SKM-1 treated with dmso at 0.1 percent for 144 hours (cell line): Measurements from ENCODE around the gene MXRA7.
A peak's percentile ranks its signal among the peaks of the same experiment; 100 is the strongest.

ENCODE experiments used
- DNase-seq: peaks from one replicate; lab custom pipeline; 2025; ENCODE audit not compliant: unreplicated experiment; lab: John Stamatoyannopoulos, UW

The MXRA7 gene

DNA sequence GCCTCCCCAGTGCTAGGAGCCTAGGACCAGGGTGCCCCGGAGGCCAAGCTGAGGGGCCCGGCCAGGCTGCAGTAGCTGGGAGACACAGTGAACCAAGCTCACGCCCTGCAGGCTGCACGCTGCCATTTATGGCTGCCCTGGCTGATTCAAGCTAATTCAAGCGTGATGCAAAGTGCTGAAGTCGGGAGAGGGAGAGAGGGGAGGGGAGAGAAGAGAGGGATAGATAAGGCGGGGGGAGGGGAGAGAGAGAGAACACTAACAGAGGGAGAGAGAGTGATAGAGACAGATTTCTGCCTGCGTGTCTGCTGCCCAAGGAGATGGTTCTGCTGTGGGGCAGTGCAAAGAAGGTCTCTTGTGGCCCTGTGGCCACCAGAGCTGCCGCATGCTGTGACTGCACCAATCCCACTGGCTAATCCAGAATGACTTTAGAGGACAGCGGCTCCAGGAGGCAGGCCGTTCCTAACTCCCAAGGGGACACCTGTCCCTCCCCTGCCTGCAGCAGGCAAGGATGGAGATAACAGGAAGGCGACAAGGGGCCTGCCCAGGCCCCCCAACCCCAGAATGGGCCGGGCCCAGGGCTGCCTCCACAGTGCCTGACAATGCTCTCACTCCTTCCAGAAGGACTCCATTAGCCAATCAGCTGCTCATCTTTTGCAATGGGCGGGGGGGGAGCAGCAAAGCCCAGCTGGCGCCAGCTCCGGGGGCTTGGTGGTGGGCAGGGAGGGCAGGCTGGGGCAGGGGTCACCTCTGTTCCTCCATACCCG, 12.9 kb downstream of the MXRA7 start:
- no peak for DNase-seq

- DNase-seq = no peak
These were observed 13.7 kb downstream of the MXRA7 start for GRCh38 chr17:76696763-76697701.

DNA sequence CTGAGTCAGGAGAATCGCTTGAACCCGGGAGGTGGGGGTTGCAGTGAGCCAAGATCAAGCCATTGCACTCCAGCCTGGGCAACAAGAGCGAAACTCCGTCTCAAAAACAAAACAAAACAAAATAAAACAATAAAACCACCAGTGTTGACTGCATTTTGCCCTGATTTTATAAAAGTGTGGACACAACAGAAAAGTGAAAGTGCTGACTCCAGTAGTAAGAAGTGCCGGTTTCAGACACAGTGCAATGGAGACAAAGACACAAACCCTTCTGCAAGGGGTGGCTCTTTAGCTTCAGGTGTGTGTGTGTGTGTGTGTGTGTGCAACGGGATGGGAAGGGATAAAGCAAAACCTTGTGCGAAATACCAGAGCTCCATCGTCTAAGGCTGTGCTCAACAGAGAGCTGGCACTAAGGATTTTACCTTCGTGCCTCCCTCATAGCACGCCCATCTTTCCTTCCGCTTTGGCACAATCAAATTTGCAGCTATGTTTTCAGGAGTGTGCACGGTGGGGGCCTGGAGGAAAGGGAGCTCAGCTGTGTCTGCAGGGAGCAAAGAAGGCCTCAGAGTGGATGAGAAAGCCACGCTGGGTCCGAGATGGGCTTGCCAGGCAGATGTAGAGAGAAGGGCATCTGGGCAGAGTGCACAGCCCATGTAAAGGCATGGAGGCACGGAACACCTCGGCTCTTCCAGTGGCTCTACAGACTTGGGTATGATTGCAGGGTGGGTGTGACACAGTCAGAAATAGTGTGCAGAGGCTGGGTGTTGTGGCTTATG, 15.5 kb downstream of the MXRA7 start:
- no peak for DNase-seq

DNA sequence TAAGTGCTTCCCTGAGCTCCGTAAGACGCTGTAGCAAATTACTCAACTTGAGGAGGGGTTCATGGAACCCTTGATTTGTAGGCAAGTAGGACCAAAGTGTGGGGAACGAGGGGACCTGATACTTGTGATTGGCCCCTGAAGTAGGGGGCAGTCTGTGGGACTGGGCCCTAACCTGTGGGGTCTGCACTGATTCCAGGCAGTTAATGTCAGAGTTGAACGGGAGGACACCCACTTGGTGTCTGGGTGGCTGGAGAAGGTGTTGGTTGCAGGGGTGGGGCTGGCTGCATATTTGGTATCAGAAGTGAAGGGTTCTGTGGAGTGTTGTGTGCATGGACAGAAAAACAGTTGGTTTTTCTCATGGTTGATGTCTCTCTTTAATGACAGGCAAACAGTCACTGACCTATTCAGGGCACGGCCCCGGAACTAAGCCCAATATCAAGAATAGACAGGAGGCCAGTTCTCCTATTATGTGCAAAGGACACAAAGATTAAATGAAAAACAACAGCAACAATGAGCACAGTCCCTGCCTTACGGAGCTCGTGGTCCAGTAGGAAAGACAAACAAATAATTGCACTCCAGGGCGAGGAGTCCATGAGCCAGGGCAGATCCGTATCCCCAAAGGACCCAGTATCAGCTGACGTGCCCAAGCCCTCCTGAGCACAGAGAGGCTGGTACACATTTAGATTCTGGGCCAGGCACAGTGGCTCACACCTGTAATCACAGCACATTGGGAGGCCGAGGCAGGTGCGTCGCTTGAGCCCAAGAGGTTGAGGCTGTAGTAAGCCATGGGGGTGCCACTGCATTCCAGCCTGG, 19.2 kb downstream of the MXRA7 start:
- no peak for DNase-seq

DNA sequence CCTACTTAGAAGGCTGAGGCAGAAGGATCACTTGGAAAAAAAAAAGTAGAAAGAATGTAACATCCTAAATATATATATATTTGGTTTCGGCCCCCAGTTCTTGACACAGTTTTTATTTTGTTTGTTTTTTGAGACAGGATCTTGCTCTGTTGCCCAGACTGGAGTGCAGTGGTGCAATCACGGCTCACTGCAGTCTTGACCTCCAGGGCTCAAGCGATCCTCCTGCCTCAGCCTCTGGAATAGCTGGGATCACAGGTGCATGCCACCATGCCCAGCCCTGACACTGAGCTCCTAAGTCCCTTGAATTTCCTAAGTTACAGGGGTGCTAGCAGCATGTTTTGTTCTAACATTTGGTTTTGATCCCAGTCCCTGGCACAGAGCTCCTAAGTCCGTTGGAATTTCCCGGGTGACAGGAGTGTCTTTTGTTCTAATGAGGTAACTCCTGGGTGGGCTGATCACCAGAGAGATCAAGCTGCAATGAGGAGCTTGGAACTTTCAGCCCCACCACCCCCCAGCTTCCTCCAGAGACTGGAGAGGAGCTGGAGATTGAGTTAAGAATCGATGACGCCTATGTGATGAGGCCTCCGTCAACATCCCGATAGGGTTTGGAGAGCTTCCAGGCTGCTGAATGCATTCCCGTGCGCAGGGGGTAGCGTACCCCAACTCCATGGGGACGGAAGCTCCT, 20.0 kb downstream of the MXRA7 start:
- no peak for DNase-seq

DNA sequence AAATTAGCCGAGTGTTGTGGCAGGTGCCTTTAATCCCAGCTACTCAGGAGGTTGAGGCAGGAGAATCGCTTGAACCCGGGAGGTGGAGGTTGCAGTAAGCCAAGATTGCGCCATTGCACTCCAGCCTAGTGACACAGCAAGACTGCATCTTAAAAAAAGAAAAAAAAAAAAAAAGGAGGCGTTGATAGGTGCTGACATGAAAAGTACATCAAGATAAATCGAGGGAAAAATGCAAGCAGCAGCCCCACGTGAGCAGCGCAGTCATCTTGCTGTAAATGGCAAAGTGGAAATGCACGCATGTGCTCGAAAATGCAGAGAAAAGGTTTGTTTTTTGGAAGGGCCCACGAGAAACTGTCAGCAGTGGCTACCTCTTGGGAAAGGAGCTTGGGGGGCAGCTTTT, 20.9 kb downstream of the MXRA7 start:
- no peak for DNase-seq

DNA sequence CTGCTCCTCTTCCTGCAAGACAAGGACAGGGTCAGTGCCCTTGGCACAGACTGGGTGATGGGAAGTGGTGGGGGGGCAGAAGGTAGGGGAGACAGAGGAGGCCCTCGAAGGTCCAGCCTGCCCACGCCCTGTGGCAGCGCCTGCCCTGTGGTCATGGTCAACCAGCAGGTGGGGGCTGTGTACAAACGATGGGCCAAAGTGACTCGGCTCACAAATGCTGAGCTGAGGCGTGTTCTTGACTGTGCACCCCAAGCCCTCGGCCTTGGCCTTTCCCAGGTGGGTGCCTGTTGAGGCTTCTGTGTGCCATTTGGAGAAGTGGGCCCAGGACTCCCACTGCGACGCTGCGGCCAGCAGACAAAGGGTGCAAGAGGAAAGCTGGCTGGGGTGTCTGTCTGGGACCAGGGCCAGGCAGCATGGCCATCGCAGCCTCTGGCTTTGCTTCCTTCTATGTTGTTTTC, 22.6 kb downstream of the MXRA7 start:
- no peak for DNase-seq

- DNase-seq = no peak
These were observed 23.2 kb downstream of the MXRA7 start for GRCh38 chr17:76687298-76688164.

DNA sequence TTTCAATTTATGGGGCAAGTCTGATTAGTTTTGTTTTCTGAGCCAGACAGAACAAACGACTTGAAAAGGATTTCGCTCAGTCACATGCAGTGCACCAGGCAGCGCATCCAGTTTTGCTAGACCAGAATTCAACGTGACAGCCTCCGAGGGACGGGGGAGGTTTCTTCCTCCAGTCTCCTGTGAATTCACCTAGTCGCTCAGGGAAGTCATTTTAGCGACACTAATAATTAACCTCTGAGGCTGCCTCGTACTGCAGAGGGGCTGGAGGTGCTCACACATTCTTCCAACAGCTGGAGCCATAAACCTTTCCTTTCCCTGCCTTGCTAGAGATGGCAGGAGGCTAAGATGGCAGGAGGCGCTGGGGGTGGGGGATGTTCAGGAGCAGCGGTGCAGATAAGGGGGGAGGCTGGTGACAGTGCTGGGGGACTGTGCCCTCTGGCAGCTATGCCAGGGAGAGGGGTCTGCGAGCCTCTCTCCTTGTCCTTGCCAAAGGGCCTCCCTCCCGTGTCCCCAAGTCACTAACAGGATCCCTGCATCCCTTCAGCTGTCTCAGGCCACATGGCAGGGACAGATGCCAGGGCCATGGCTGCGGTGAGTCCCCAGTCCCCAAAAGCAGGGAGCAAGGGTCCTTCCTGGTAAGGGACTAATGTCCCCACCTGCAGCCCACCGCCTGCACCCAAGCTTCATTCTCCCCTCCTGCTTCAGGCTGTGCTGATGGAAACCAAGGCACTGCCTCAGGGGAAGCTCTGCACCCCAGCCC, 24.0 kb downstream of the MXRA7 start:
- DNase-seq = no peak

GRCh38 chr17:76685846-76686245, 24.9 kb downstream of the MXRA7 start:
- DNase-seq = no peak

DNA sequence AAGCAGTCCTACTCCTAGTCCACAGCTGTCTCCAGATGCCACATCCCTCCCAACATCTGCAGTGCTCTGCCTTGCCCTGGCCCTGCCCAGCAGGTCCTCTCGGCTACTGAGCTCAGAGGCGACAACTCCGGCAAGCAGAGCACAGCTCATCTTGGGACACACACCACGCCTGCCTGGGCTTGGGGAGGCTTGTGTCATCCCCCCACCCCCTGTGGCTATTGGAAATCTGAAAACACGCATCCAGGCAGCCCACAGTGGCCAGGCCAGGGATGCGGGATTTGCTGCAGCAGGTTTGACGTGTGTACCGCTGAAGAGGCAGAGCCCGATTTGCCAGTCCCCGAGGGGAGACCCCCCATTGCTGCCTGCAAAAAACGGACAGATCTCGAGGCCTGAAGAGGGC, 25.4 kb downstream of the MXRA7 start:
- no peak for DNase-seq

DNA sequence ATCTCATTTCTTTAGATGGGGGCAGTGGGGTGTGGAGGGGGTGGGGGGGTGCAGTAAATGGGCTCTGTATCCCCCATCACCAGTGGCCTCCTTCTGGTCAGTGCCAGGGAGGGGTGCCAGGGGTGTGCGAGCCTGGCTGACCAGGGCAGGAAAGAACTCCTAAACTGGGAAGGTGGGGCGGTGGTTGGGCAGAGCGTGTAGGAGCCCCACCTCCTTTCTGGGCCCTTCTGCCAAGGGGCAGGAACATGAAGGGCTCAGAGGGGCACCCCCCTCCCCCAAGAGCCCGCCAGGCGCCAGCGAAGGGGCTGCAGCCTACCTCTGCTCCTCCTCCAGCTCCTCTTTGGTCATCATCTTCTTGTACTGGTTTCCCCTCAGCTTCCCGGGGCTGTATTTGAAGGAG, 26.0 kb downstream of the MXRA7 start:
- DNase-seq = no peak

- no peak for DNase-seq
These were observed 26.6 kb downstream of the MXRA7 start for GRCh38 chr17:76683921-76684745.

- DNase-seq = no peak
These were observed 27.6 kb downstream of the MXRA7 start for GRCh38 chr17:76683011-76683755.

GRCh38 chr17:76682296-76682695, 28.5 kb downstream of the MXRA7 start:
- no peak for DNase-seq

GRCh38 chr17:76681222-76682137, 29.3 kb downstream of the MXRA7 start:
- peak; percentile 60 for DNase-seq
